HG03342 (cell line): ENCODE data around the gene RCL1.
A peak's percentile ranks its signal among the peaks of the same experiment; 100 is the strongest.
"Not testable (repeated sequence)": the region's sequence is repeated elsewhere in the genome, so short reads cannot be mapped to it uniquely, and the experiment has no call there.

Experiments used
- ATAC-seq: cut with Tn5 transposase; IDR thresholded peaks from one replicate; pipeline ENCODE4 v1.9.1; 2021; ENCODE audit warnings: mild to moderate bottlenecking, moderate library complexity; ENCODE audit not compliant: unreplicated experiment

RCL1 gene

GRCh38 chr9:4781408-4781807, 11.3 kb upstream of the RCL1 start:
- ATAC-seq: no peak

GRCh38 chr9:4783191-4783590, 9.6 kb upstream of the RCL1 start:
- not testable (repeated sequence) for ATAC-seq

GRCh38 chr9:4784403-4784802, 8.3 kb upstream of the RCL1 start:
- no peak for ATAC-seq

GRCh38 chr9:4786599-4786998, 6.1 kb upstream of the RCL1 start:
- ATAC-seq: no peak

GRCh38 chr9:4787876-4788275, 4.9 kb upstream of the RCL1 start:
- ATAC-seq: no peak

- no peak for ATAC-seq
Measured at GRCh38 chr9:4788703-4789102, 4.0 kb upstream of the RCL1 start.

GRCh38 chr9:4792054-4792571, 631 bp upstream of the RCL1 start:
- ATAC-seq: peak; percentile 37

GRCh38 chr9:4793459-4794395, 983 bp downstream of the RCL1 start:
- no peak for ATAC-seq

- ATAC-seq: no peak
Measured at GRCh38 chr9:4794691-4795090, 1.9 kb downstream of the RCL1 start.

GRCh38 chr9:4795108-4795507, 2.4 kb downstream of the RCL1 start:
- not testable (repeated sequence) for ATAC-seq

GRCh38 chr9:4796530-4796929, 3.8 kb downstream of the RCL1 start:
- ATAC-seq: no peak

- no peak for ATAC-seq
Measured at GRCh38 chr9:4796988-4797853, 4.5 kb downstream of the RCL1 start.

GRCh38 chr9:4797854-4798150, 5.1 kb downstream of the RCL1 start:
- no peak for ATAC-seq

GRCh38 chr9:4798281-4799032, 5.7 kb downstream of the RCL1 start:
- ATAC-seq: no peak

GRCh38 chr9:4799033-4799430, 6.3 kb downstream of the RCL1 start:
- no peak for ATAC-seq

- no peak for ATAC-seq
Measured at GRCh38 chr9:4799775-4800174, 7.0 kb downstream of the RCL1 start.

- no peak for ATAC-seq
Measured at GRCh38 chr9:4801156-4801555, 8.4 kb downstream of the RCL1 start.

- no peak for ATAC-seq
Measured at GRCh38 chr9:4803670-4804530, 11.2 kb downstream of the RCL1 start.

- no peak for ATAC-seq
Measured at GRCh38 chr9:4804531-4805016, 11.8 kb downstream of the RCL1 start.
